Sigmoid colon (tissue), 7 donors: Measurements from ENCODE around the gene ZC3H10. TPM values are rescaled to one million over a fixed set of nuclear protein-coding genes. Genes with fewer than 3 reads are reported as not detected.

Experiments
- DNase-seq: peaks from one replicate; pipeline ENCODE4 v3.0.0-alpha.2; 2019
- H3K27ac ChIP-seq, 4 donors: fragments of 200-600 bp; sonication (generic); one replicate each; pipeline ENCODE4 v1.5.1; 2016 to 2019; ENCODE audit warnings: mild to moderate bottlenecking in 1 of 4
- H3K27me3 ChIP-seq, 3 donors: fragments of 200-600 bp; sonication (generic); one replicate each; pipeline ENCODE4 v1.5.1; 2019; ENCODE audit warnings: mild to moderate bottlenecking in 1 of 3
- H3K36me3 ChIP-seq, 4 donors: fragments of 200-600 bp; sonication (generic); one replicate each; pipeline ENCODE4 v1.5.1; 2016 to 2019
- H3K4me1 ChIP-seq, 4 donors: fragments of 200-600 bp; sonication (generic); one replicate each; pipeline ENCODE4 v1.5.1; 2017 to 2019
- H3K4me3 ChIP-seq, 4 donors: fragments of 200-600 bp; sonication (generic); one replicate each; pipeline ENCODE4 v1.5.1; 2017 to 2019; ENCODE audit warnings: mild to moderate bottlenecking in 2 of 4, moderate library complexity in 1 of 4
- H3K9me3 ChIP-seq, 4 donors: fragments of 200-600 bp in 3 of 4; sonication (generic) in 3 of 4; one replicate each; pipeline versions ENCODE4 v1.5.1 to v1.6.1; 2013 to 2019
- EP300 ChIP-seq, 4 donors: sonication (generic); formaldehyde crosslinking; IDR thresholded peaks; one replicate each; pipeline ENCODE4 v1.6.1; 2017; ENCODE audit warnings: antibody characterized with exemption in 4 of 4
- POLR2A ChIP-seq, 2 donors: fragments of 450-650 bp; IDR thresholded peaks; one replicate each; pipeline ENCODE4 v1.6.1; 2016; ENCODE audit warnings: antibody characterized with exemption in 2 of 2, mild to moderate bottlenecking in 2 of 2, moderate library complexity in 2 of 2
- POLR2AphosphoS5 ChIP-seq, 4 donors: sonication (generic); formaldehyde crosslinking; IDR thresholded peaks; one replicate each; pipeline ENCODE4 v1.6.1; 2017; ENCODE audit warnings: antibody characterized with exemption in 4 of 4
- WGBS, 2 donors: extraction: QIAGEN DNeasy Blood & Tissue Kit; methylation state at CpG; one replicate each; pipeline ENCODE4 v1.1.7; 2013; 5-methylcytosine and 5-hydroxymethylcytosine counted together
- intact Hi-C: fragments of 100-400 bp; cut with DNase I; formaldehyde crosslinking; loops from one replicate; pipeline ENCODE4 v1.15.1; 2023
- polyA plus RNA-seq, 3 donors: library from polyadenylated mRNA; stranded (reverse); fragments of 200-250 nt; gene quantifications; one replicate each; pipeline ENCODE4 v1.2.3, GENCODE V29; 2013
- total RNA-seq, 4 donors: library from RNA; depleted of rRNA; stranded (reverse); fragments of >200 nt; gene quantifications; one replicate each; pipeline ENCODE4 v1.1.0, GENCODE V29; 2016
- TF ChIP-seq, protein P1 (sequence below), 4 experiments: fragments of 450-650 bp in 3 of 4; fragments of 200-600 bp in 1 of 4; IDR thresholded peaks; one replicate each; pipeline ENCODE4 v1.5.1; 2016 to 2019; ENCODE audit warnings: antibody characterized with exemption in 4 of 4, mild to moderate bottlenecking in 3 of 4, moderate library complexity in 2 of 4
- donor health status: healthy with polysubstance abuse.
- donor health status: Bipolar disorder and iron deficiency.
- donor health status: healthy.

ZC3H10 gene
- total and polyA plus RNA-seq, 7 donors, result 1.2 to 6.9 (median 3.9) TPM

- H3K9me3 ChIP-seq, result no peaks in the 10 kb centered on the region
- WGBS, 2 donors, result 49 to 54% methylated on average over 3 of the region's 3 CpGs
- peaks cover 0 to 56% (median 38%) of the 10 kb centered on the region in 4 donors for H3K4me1 ChIP-seq
- H3K4me3 ChIP-seq, result peak overlapping the region in 1 of 4 donors; percentile 48
- TF ChIP-seq, protein P1, sequence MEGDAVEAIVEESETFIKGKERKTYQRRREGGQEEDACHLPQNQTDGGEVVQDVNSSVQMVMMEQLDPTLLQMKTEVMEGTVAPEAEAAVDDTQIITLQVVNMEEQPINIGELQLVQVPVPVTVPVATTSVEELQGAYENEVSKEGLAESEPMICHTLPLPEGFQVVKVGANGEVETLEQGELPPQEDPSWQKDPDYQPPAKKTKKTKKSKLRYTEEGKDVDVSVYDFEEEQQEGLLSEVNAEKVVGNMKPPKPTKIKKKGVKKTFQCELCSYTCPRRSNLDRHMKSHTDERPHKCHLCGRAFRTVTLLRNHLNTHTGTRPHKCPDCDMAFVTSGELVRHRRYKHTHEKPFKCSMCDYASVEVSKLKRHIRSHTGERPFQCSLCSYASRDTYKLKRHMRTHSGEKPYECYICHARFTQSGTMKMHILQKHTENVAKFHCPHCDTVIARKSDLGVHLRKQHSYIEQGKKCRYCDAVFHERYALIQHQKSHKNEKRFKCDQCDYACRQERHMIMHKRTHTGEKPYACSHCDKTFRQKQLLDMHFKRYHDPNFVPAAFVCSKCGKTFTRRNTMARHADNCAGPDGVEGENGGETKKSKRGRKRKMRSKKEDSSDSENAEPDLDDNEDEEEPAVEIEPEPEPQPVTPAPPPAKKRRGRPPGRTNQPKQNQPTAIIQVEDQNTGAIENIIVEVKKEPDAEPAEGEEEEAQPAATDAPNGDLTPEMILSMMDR (IDR thresholded peaks at IDR 0.05), result no peak
- TF ChIP-seq POLR2AphosphoS5 (IDR thresholded peaks at IDR 0.05) (no peak), EP300 (IDR thresholded peaks at IDR 0.05) (no peak), POLR2A (IDR thresholded peaks at IDR 0.05) (no peak)
- peaks cover 11 to 20% (median 15%) of the 10 kb centered on the region in 4 donors for H3K36me3 ChIP-seq
- DNase-seq, result no peak
- H3K27me3 ChIP-seq, result no peaks in the 10 kb centered on the region
- peak overlapping the region; percentile 90 to 96 (median 93) for H3K27ac ChIP-seq
- intact Hi-C loops, result loop anchor here (10.0 kb wide), 1 partner anchor 338 kb away; the partner anchor contains the start of gene SPRYD4
These were observed 8.7 kb downstream of the ZC3H10 start for GRCh38 chr12:56126732-56127239.

- TF ChIP-seq POLR2AphosphoS5 (IDR thresholded peaks at IDR 0.05) (peak in 1 of 4 donors; percentile 48), EP300 (IDR thresholded peaks at IDR 0.05) (no peak)
- no peak for DNase-seq
- intact Hi-C loops, result loop anchor here (10.0 kb wide), 1 partner anchor 337 kb away; the partner anchor contains the start of gene SPRYD4
- Histone ChIP-seq H3K27me3 (no peaks in the 10 kb centered on the region), H3K27ac (peak overlapping the region; percentile 90 to 96 (median 93)), H3K36me3 (peaks cover 18 to 22% (median 21%) of the 10 kb centered on the region in 4 donors), H3K4me1 (peaks cover 0 to 50% (median 34%) of the 10 kb centered on the region in 4 donors), H3K4me3 (peak overlapping the region; percentile 23 to 76 (median 42)), H3K9me3 (no peaks in the 10 kb centered on the region)
- 1 to 2% methylated on average over 8 of the region's 8 CpGs for WGBS, 2 donors
These were observed 9.4 kb downstream of the ZC3H10 start for GRCh38 chr12:56127485-56127887.

DNA sequence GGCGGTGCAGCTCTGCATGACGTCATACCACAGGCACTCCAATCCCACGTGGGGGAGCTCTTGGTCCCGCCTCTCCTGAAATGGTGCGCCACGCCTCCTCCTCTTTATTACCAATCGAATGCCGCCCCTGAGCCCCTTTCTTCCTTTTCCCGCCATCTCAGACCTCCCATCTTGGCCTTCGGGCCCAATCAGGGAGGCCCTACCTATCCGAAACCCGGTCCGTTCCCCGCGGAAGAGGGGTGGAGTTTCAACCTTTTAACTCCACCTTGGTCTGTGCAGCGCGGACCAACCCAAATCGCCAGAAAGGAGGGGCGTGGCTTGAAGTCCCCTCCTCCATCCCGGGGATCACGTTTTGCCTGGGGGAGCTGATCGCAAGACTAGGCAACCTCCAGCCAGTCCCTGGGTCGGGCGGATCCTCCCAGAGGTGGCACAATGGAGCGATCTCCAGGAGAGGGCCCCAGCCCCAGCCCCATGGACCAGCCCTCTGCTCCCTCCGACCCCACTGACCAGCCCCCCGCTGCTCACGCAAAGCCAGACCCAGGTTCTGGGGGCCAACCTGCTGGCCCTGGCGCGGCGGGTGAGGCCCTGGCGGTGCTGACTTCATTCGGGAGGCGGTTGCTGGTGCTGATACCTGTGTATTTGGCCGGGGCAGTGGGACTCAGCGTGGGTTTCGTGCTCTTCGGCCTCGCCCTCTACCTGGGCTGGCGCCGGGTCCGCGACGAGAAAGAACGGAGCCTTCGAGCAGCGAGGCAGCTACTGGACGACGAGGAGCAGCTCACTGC is 10.0 kb downstream of the ZC3H10 start, which contains the start of gene ESYT1:
Gene ESYT1 (plus strand): TSS at position 380 of the 782 bp plus-strand sequence. CDS start 53 bp downstream, at position 433.
- H3K27me3 ChIP-seq, result no peaks in the 10 kb centered on the region
- H3K27ac ChIP-seq, result peak within 1 kb of the TSS; percentile 95 to 98 (median 96)
- H3K4me1 ChIP-seq, result peaks cover 0 to 46% (median 32%) of the 10 kb centered on the region in 4 donors
- DNase-seq, result peak; percentile 100
- no peaks in the 10 kb centered on the region for H3K9me3 ChIP-seq
- peaks cover 24 to 27% (median 27%) of the 10 kb centered on the region in 4 donors for H3K36me3 ChIP-seq
- 0% methylated on average over 49 of the region's 49 CpGs for WGBS, 2 donors
- peak within 1 kb of the TSS; percentile 76 to 83 (median 80) for H3K4me3 ChIP-seq
- intact Hi-C loops, result loop anchor here (1.0 to 10.0 kb wide), 3 partner anchors 23 to 337 kb away; partner anchors contain the start of genes SMARCC2 and SPRYD4
- TF ChIP-seq POLR2A (IDR thresholded peaks at IDR 0.05) (peak; percentile 97 to 98), POLR2AphosphoS5 (IDR thresholded peaks at IDR 0.05) (peak; percentile 98 to 99 (median 99)), EP300 (IDR thresholded peaks at IDR 0.05) (no peak)
- TF ChIP-seq, protein P1 (IDR thresholded peaks at IDR 0.05), result no peak

DNA sequence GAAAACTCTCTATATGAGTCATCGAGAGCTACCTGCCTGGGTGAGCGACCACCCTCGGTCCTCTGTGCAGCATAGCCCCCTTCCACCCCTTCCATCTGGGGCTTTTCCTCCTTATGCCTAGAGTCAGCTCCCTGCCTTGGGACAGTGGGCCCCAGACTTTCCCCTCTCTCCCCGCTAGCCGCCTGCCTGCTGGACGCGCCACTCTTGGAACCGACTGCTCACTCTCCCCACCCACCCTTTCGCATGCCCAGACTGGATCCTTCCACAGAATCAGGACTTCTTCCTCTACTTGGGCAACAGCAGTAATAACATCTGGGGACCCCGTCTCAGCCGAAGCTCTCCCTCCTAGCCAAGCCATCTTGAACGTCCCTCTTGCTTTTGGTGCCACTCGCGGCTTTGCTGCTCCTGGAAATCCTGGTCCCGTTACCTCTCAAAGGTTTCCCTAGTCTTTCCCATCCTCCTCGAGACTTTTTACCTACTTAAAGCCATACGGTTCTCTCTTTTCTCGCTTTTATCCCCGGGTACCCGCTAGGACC is 10.7 kb downstream of the ZC3H10 start:
- 0% methylated on average over 20 of the region's 20 CpGs for WGBS, 2 donors
- intact Hi-C loops, result loop anchor here (1.0 to 10.0 kb wide), 3 partner anchors 22 to 336 kb away; partner anchors contain the start of genes SMARCC2 and SPRYD4
- Histone ChIP-seq H3K4me3 (peak overlapping the region; percentile 76 to 83 (median 80)), H3K27ac (peak overlapping the region; percentile 95 to 98 (median 96)), H3K9me3 (no peaks in the 10 kb centered on the region), H3K27me3 (no peaks in the 10 kb centered on the region), H3K36me3 (peaks cover 31 to 33% (median 33%) of the 10 kb centered on the region in 4 donors), H3K4me1 (peaks cover 0 to 46% (median 32%) of the 10 kb centered on the region in 4 donors)
- TF ChIP-seq EP300 (IDR thresholded peaks at IDR 0.05) (no peak), POLR2A (IDR thresholded peaks at IDR 0.05) (no peak), POLR2AphosphoS5 (IDR thresholded peaks at IDR 0.05) (no peak)
- TF ChIP-seq, protein P1 (IDR thresholded peaks at IDR 0.05), result no peak
- peak; percentile 76 for DNase-seq
